PC-9 (cell line): ENCODE measurements around the gene EPB42.

Experiments
- CTCF ChIP-seq: fragments of 200-600 bp; sonication (generic); conservative IDR thresholded peaks from 2 replicates; pipeline ENCODE4 v1.6.1; 2017; ENCODE audit warnings: mixed run types, antibody characterized with exemption, mild to moderate bottlenecking, moderate library complexity
- EZH2 ChIP-seq: fragments of 200-600 bp; sonication (generic); IDR thresholded peaks from 2 replicates; pipeline ENCODE4 v1.8.0; 2017; ENCODE audit warnings: antibody characterized with exemption, low read depth

- no peak for TF ChIP-seq CTCF
- TF ChIP-seq EZH2: no peak
These were observed 12.5 kb downstream of the EPB42 start for GRCh38 chr15:43208052-43209002.
